GM12878 (cell line): ENCODE data around the gene NAGA. TPM values are rescaled to one million over a fixed set of nuclear protein-coding genes. Genes with fewer than 3 reads are reported as not detected.

Source experiments
- ATAC-seq: fragments of 200-7000 bp; cut with Tn5 transposase; 3 replicates; pipeline ENCODE4 v1.9.1; 2020; ENCODE audit warnings: mild to moderate bottlenecking, moderate library complexity
- BruUV-seq: library from RNA; stranded (reverse); fragments of 400-500 nt; replicated peaks from 2 replicates; lab custom pipeline; 2021; lab: Mats Ljungman, UMichigan
- CTCF ChIA-PET: fragments of 300-600 bp; sonication (Branson Sonifier 250); formaldehyde crosslinking; extraction: SDS; loops from one replicate; lab custom pipeline; 2021; ENCODE audit warnings: inconsistent platforms; lab: Yijun Ruan, JAX
- POLR2A ChIA-PET: fragments of 350-600 bp; formaldehyde crosslinking; extraction: SDS; loops from one replicate; lab custom pipeline; 2021; ENCODE audit warnings: inconsistent platforms; lab: Charles Lee
- RAD21 ChIA-PET: fragments of 300-600 bp; sonication (Branson Sonifier 250); formaldehyde crosslinking; loops from one replicate; lab custom pipeline; 2023; ENCODE audit warnings: antibody characterized with exemption; ENCODE audit not compliant: unreplicated experiment; lab: Charles Lee
- SMC1A ChIA-PET: fragments of 300-600 bp; sonication (Branson Sonifier 250); formaldehyde crosslinking; loops from one replicate; lab custom pipeline; 2023; ENCODE audit not compliant: unreplicated experiment, uncharacterized antibody; lab: Charles Lee
- DNase-seq: peaks from one replicate; pipeline ENCODE4 v3.0.0-alpha.2; 2011; ENCODE audit warnings: low read depth, low spot score
- FAIRE-seq: peaks from 3 replicates; lab custom pipeline; 2011; peaks lifted over from hg19 to GRCh38; lab: Jason Lieb, UNC
- H2AFZ ChIP-seq: 2 replicates; pipeline ENCODE4 v1.6.0; 2011; ENCODE audit warnings: low read depth, low read length, control low read depth; ENCODE audit not compliant: control insufficient read depth
- H3K27ac ChIP-seq: 2 replicates; pipeline ENCODE4 v1.5.1; 2011; ENCODE audit warnings: control low read depth; ENCODE audit not compliant: control insufficient read depth, insufficient read depth
- H3K27me3 ChIP-seq, 2 experiments: replicated peaks in 1 of 2; 2 replicates each; pipeline versions ENCODE4 v1.6.0 to v1.6.1; 2011; ENCODE audit warnings: low read length in 1 of 2; ENCODE audit not compliant: control insufficient read depth in 2 of 2, insufficient read depth in 2 of 2
- H3K36me3 ChIP-seq, 2 experiments: 2 replicates each; pipeline ENCODE4 v1.5.1; 2011; ENCODE audit warnings: low read length in 1 of 2; ENCODE audit not compliant: control insufficient read depth in 2 of 2, insufficient read depth in 2 of 2
- H3K4me1 ChIP-seq: 2 replicates; pipeline ENCODE4 v1.6.1; 2011; ENCODE audit warnings: mild to moderate bottlenecking, low read length, moderate library complexity, mixed read lengths; ENCODE audit not compliant: control insufficient read depth, insufficient read depth
- H3K4me2 ChIP-seq: 2 replicates; pipeline ENCODE4 v1.6.0; 2011; ENCODE audit warnings: control low read depth; ENCODE audit not compliant: control insufficient read depth, insufficient read depth
- H3K4me3 ChIP-seq: fragments of 200-600 bp; sonication (generic); 2 replicates; pipeline ENCODE4 v1.5.1; 2016
- H3K79me2 ChIP-seq: 2 replicates; pipeline ENCODE4 v1.6.0; 2011; ENCODE audit warnings: low read length; ENCODE audit not compliant: control insufficient read depth, insufficient read depth
- H3K9ac ChIP-seq: 2 replicates; pipeline ENCODE4 v1.8.0; 2011; ENCODE audit warnings: low read length, control low read depth, mixed read lengths; ENCODE audit not compliant: control insufficient read depth, insufficient read depth
- H3K9me3 ChIP-seq: replicated peaks from 3 replicates; pipeline ENCODE4 v1.5.1; 2011; ENCODE audit warnings: mild to moderate bottlenecking, low read length; ENCODE audit not compliant: control insufficient read depth, insufficient read depth
- H4K20me1 ChIP-seq: 2 replicates; pipeline ENCODE4 v1.6.0; 2011; ENCODE audit not compliant: control insufficient read depth, insufficient read depth
- BCLAF1 ChIP-seq: fragments of 450-650 bp; IDR thresholded peaks from 2 replicates; pipeline ENCODE4 v1.6.1; 2017; ENCODE audit warnings: antibody characterized with exemption, mild to moderate bottlenecking, moderate library complexity
- CREM ChIP-seq: IDR thresholded peaks from 2 replicates; pipeline ENCODE4 v1.6.1; 2014; ENCODE audit warnings: antibody characterized with exemption, low read depth
- ETV6 ChIP-seq, 2 experiments: fragments of 450-650 bp in 1 of 2; IDR thresholded peaks in 1 of 2; conservative IDR thresholded peaks in 1 of 2; 2 replicates each; pipeline ENCODE4 v1.6.1; 2014; ENCODE audit warnings: antibody characterized with exemption in 1 of 2, borderline replicate concordance in 1 of 2, low read depth in 1 of 2, mild to moderate bottlenecking in 1 of 2, moderate library complexity in 1 of 2
- FOS ChIP-seq: IDR thresholded peaks from 3 replicates; pipeline ENCODE4 v1.6.1; 2011; ENCODE audit warnings: borderline replicate concordance; ENCODE audit not compliant: insufficient read length; ENCODE audit errors: extremely low read depth
- NKRF ChIP-seq: fragments of 450-650 bp; conservative IDR thresholded peaks from 2 replicates; pipeline ENCODE4 v1.6.1; 2017; ENCODE audit warnings: mild to moderate bottlenecking, moderate library complexity
- POLR2AphosphoS2 ChIP-seq: IDR thresholded peaks from 2 replicates; pipeline ENCODE4 v1.6.1; 2011; ENCODE audit warnings: low read depth, mild to moderate bottlenecking, low read length, improper control_type of control experiment, moderate library complexity
- WGBS: methylation state at CpG from one replicate; pipeline ENCODE4 v1.1.6; 2016; ENCODE audit warnings: low lambda C conversion rate; ENCODE audit not compliant: insufficient replicate concordance, insufficient coverage; ENCODE audit errors: missing lambda C conversion rate; 5-methylcytosine and 5-hydroxymethylcytosine counted together
- in situ Hi-C: fragments of 300-500 bp; cut with MboI; formaldehyde crosslinking; loops from 9 replicates; pipeline ENCODE4 v1.14.3; 2018; ENCODE audit warnings: mixed read lengths
- intact Hi-C: fragments of 100-400 bp; cut with micrococcal nuclease; formaldehyde crosslinking; loops from one replicate; pipeline ENCODE4 v1.14.2; 2022; ENCODE audit not compliant: unreplicated experiment
- polyA plus RNA-seq, 11 experiments: library from polyadenylated mRNA; depleted of rRNA in 4 of 11; unstranded in 6 of 11; stranded (reverse) in 5 of 11; fragments of >200 nt; fragmentation: Nextera tagmentation in 4 of 11; fragmentation: Illumina TruSeq in 1 of 11; extraction: Ambion mirVana in 4 of 11; extraction: Trizol in 1 of 11; gene quantifications; 1 replicate in 1 of 11; 2 replicates in 10 of 11; pipeline versions ENCODE4 v1.2.1 to v1.2.3, GENCODE V29; 2011 to 2016; ENCODE audit warnings: inconsistent platforms in 2 of 11, missing spikeins in 2 of 11, low read depth in 1 of 11
- total RNA-seq, 4 experiments: library from RNA; depleted of rRNA in 3 of 4; stranded (reverse); fragments of >200 nt in 3 of 4; fragmentation: Illumina TruSeq in 1 of 4; extraction: Trizol in 1 of 4; gene quantifications; 2 replicates each; pipeline versions ENCODE4 v1.2.1 to v1.2.3, GENCODE V29; 2013 to 2021

Gene NAGA
- total and polyA plus RNA-seq, 10 of the 15 experiments (the other 5 are each of a cell fraction or from before 2014, with no cell fraction given): 9.3 to 46.0 (median 33.2) TPM

GRCh38 chr22:42035256-42035655, 35.4 kb downstream of the NAGA start:
- H3K4me3 ChIP-seq: no peak overlapping the region
- no peaks in the 10 kb centered on the region for H4K20me1 ChIP-seq
- POLR2A ChIA-PET: interaction anchor here (0.6 kb wide), 1 partner anchor 13 kb away, joined by 3 read pairs; no protein-coding TSS in a partner anchor
- RAD21 ChIA-PET: no interaction called here
- FAIRE-seq (no peak), DNase-seq (no peak), ATAC-seq (no peak)
- CTCF ChIA-PET: no interaction called here
- in situ Hi-C loops (no loop called here), intact Hi-C loops (no loop called here)
- H2AFZ ChIP-seq: no peak overlapping the region
- H3K4me2 ChIP-seq: no peak overlapping the region
- no peak overlapping the region for H3K9ac ChIP-seq
- WGBS: 86% methylated on average over 8 of the region's 8 CpGs
- H3K79me2 ChIP-seq: no peaks in the 10 kb centered on the region
- H3K27me3 ChIP-seq: no peaks in the 10 kb centered on the region
- no peaks in the 10 kb centered on the region for H3K36me3 ChIP-seq
- SMC1A ChIA-PET: no interaction called here
- TF ChIP-seq NKRF (no peak), CREM (no peak), BCLAF1 (no peak), FOS (no peak), ETV6 (conservative IDR thresholded peaks at IDR 0.05 in 1 of 2, IDR thresholded peaks at IDR 0.05 in 1 of 2; ENCODE audit: borderline replicate concordance in 1 of 2, low read depth in 1 of 2) (no peak), POLR2AphosphoS2 (no peak)
- H3K4me1 ChIP-seq: peaks cover 20% of the 10 kb centered on the region
- no TSS peak for BruUV-seq
- no peak overlapping the region for H3K27ac ChIP-seq
- H3K9me3 ChIP-seq: peaks cover 17% of the 10 kb centered on the region; the same call in 2 of the 3 replicates
